ENCODE data around the gene FILIP1L.

Gene FILIP1L

GRCh38 chr3:100020876-100021644 is 93.2 kb downstream of the FILIP1L start:
- in situ Hi-C loops (cut with MboI; ENCODE audit: low sequenced_read_pairs): no loop called here

- in situ Hi-C loops (cut with MboI; ENCODE audit: low sequenced_read_pairs): no loop called here
Measured at GRCh38 chr3:100019719-100020118, 94.6 kb downstream of the FILIP1L start.

GRCh38 chr3:100018806-100019205 is 95.5 kb downstream of the FILIP1L start:
- in situ Hi-C loops (cut with MboI; ENCODE audit: low sequenced_read_pairs): no loop called here

- in situ Hi-C loops (cut with MboI; ENCODE audit: low sequenced_read_pairs): no loop called here
Measured at GRCh38 chr3:100010087-100010417, 104.2 kb downstream of the FILIP1L start.

GRCh38 chr3:100009276-100010086 is 104.8 kb downstream of the FILIP1L start:
- in situ Hi-C loops (cut with MboI; ENCODE audit: low sequenced_read_pairs): no loop called here

- in situ Hi-C loops (cut with MboI; ENCODE audit: low sequenced_read_pairs): no loop called here
Measured at GRCh38 chr3:100008081-100008698, 106.1 kb downstream of the FILIP1L start.

GRCh38 chr3:100007313-100007712 is 107.0 kb downstream of the FILIP1L start:
- in situ Hi-C loops (cut with MboI; ENCODE audit: low sequenced_read_pairs): no loop called here

GRCh38 chr3:100006570-100007271 is 107.6 kb downstream of the FILIP1L start:
- in situ Hi-C loops (cut with MboI; ENCODE audit: low sequenced_read_pairs): no loop called here

- in situ Hi-C loops (cut with MboI; ENCODE audit: low sequenced_read_pairs): no loop called here
Measured at GRCh38 chr3:100005665-100006393, 108.5 kb downstream of the FILIP1L start.

GRCh38 chr3:100004931-100005330 is 109.4 kb downstream of the FILIP1L start:
- in situ Hi-C loops (cut with MboI; ENCODE audit: low sequenced_read_pairs): no loop called here

- in situ Hi-C loops (cut with MboI; ENCODE audit: low sequenced_read_pairs): no loop called here
Measured at GRCh38 chr3:100003609-100004503, 110.4 kb downstream of the FILIP1L start.

GRCh38 chr3:100002599-100003350 is 111.5 kb downstream of the FILIP1L start:
- in situ Hi-C loops (cut with MboI; ENCODE audit: low sequenced_read_pairs): no loop called here

GRCh38 chr3:100001526-100002270 is 112.6 kb downstream of the FILIP1L start:
- in situ Hi-C loops (cut with MboI; ENCODE audit: low sequenced_read_pairs): no loop called here

GRCh38 chr3:100001083-100001482 is 113.2 kb downstream of the FILIP1L start:
- in situ Hi-C loops (cut with MboI; ENCODE audit: low sequenced_read_pairs): no loop called here

GRCh38 chr3:99999536-99999935 is 114.8 kb downstream of the FILIP1L start:
- in situ Hi-C loops (cut with MboI; ENCODE audit: low sequenced_read_pairs): no loop called here

- in situ Hi-C loops (cut with MboI; ENCODE audit: low sequenced_read_pairs): no loop called here
Measured at GRCh38 chr3:99997293-99997692, 117.0 kb downstream of the FILIP1L start.

GRCh38 chr3:99990179-99990578 is 124.1 kb downstream of the FILIP1L start:
- in situ Hi-C loops (cut with MboI; ENCODE audit: low sequenced_read_pairs): no loop called here

- in situ Hi-C loops (cut with MboI; ENCODE audit: low sequenced_read_pairs): no loop called here
Measured at GRCh38 chr3:99984668-99985067, 129.6 kb downstream of the FILIP1L start.

Data from HL-60/S4 (cell line).